Activated CD4-positive, alpha-beta memory T cell treated with anti-CD3 and anti-CD28 coated beads for 36 hours (primary cell): Measurements from ENCODE around the gene TMEM204. TPM values are rescaled to one million over a fixed set of nuclear protein-coding genes. Genes with fewer than 3 reads are reported as not detected.
A peak's percentile ranks its signal among the peaks of the same experiment; 100 is the strongest.

Source experiments
- CTCF ChIA-PET: fragments of 350-600 bp; sonication (Branson Sonifier 250); formaldehyde crosslinking; loops from one replicate; lab custom pipeline; 2021; ENCODE audit warnings: antibody characterized with exemption, inconsistent platforms; lab: Charles Lee
- POLR2A ChIA-PET: fragments of 350-600 bp; sonication (Branson Sonifier 250); formaldehyde crosslinking; loops from one replicate; lab custom pipeline; 2021; ENCODE audit warnings: antibody characterized with exemption; lab: Charles Lee
- DNase-seq: peaks from one replicate; pipeline ENCODE4 v3.0.0-alpha.2; 2020
- H3K27ac Mint-ChIP-seq: one replicate; pipeline ENCODE4 v1.8.0; 2021; ENCODE audit warnings: mixed read lengths
- H3K27me3 Mint-ChIP-seq: one replicate; pipeline ENCODE4 v1.8.0; 2021; ENCODE audit warnings: mixed read lengths
- H3K36me3 Mint-ChIP-seq: one replicate; pipeline ENCODE4 v1.8.0; 2021; ENCODE audit warnings: mixed read lengths
- H3K4me1 Mint-ChIP-seq: one replicate; pipeline ENCODE4 v1.8.0; 2021; ENCODE audit warnings: low read depth, mixed read lengths
- H3K4me3 Mint-ChIP-seq: one replicate; pipeline ENCODE4 v1.8.0; 2021; ENCODE audit warnings: mild to moderate bottlenecking, mixed read lengths
- H3K9me3 Mint-ChIP-seq: one replicate; pipeline ENCODE4 v1.8.0; 2021; ENCODE audit warnings: mixed read lengths
- intact Hi-C: fragments of 100-400 bp; cut with micrococcal nuclease; formaldehyde crosslinking; loops from one replicate; pipeline ENCODE4 v1.15.1; 2023
- total RNA-seq, 2 experiments: library from RNA; stranded (reverse); gene quantifications; one replicate each; pipeline ENCODE4 v1.2.3, GENCODE V29; 2021

TMEM204 gene
- 10 to 100 TPM; 14.8 to 15.5 TPM for total RNA-seq

- POLR2A ChIA-PET: interaction anchor here (0.6 to 1.0 kb wide), 3 partner anchors 10 to 145 kb away, joined by 3 read pairs; partner anchors contain the start of genes IFT140 and JPT2
- H3K4me3 Mint-ChIP-seq: peak within 1 kb of the TSS; percentile 99
- intact Hi-C loops: loop anchor here (5.0 kb wide), 1 partner anchor 41 kb away; the partner anchor contains the start of gene TELO2
These were observed at the start of gene TMEM204 for GRCh38 chr16:1533443-1533951. TSS of gene TMEM204 (plus strand) at chr16:1533666. CDS start at chr16:1534276, 610 bp downstream.

GRCh38 chr16:1485847-1486496, 47.5 kb upstream of the TMEM204 start:
- DNase-seq: no peak
- ChIA-PET CTCF (no interaction called here), POLR2A (no interaction called here)
- Mint-ChIP-seq H3K9me3 (no peaks in the 10 kb centered on the region), H3K27ac (no peak overlapping the region), H3K36me3 (no peaks in the 10 kb centered on the region), H3K4me1 (no peaks in the 10 kb centered on the region), H3K27me3 (no peaks in the 10 kb centered on the region), H3K4me3 (no peak overlapping the region)
- intact Hi-C loops: no loop called here

More at GRCh38 chr16:1533443-1533951, at the start of gene TMEM204:
- peak; percentile 66 for DNase-seq
- Mint-ChIP-seq H3K4me1 (peaks cover 35% of the 10 kb centered on the region), H3K36me3 (peaks cover 36% of the 10 kb centered on the region), H3K27ac (peak within 1 kb of the TSS; percentile 97), H3K9me3 (no peaks in the 10 kb centered on the region), H3K27me3 (no peaks in the 10 kb centered on the region)
- CTCF ChIA-PET: interaction anchor here (1.0 to 1.4 kb wide), 2 partner anchors 40 to 105 kb away, joined by 3 read pairs; partner anchors contain the start of gene TELO2

- intact Hi-C loops: no loop called here
- H3K36me3 Mint-ChIP-seq: no peaks in the 10 kb centered on the region
- no peaks in the 10 kb centered on the region for H3K4me1 Mint-ChIP-seq
- no peaks in the 10 kb centered on the region for H3K27me3 Mint-ChIP-seq
- H3K9me3 Mint-ChIP-seq: no peaks in the 10 kb centered on the region
- H3K27ac Mint-ChIP-seq: no peak overlapping the region
- no peak for DNase-seq
- no peak overlapping the region for H3K4me3 Mint-ChIP-seq
- CTCF ChIA-PET: no interaction called here
- POLR2A ChIA-PET: no interaction called here
These were observed 46.7 kb upstream of the TMEM204 start for GRCh38 chr16:1486551-1487390.

- H3K9me3 Mint-ChIP-seq: no peaks in the 10 kb centered on the region
These were observed 45.9 kb upstream of the TMEM204 start for GRCh38 chr16:1487395-1488053.

GRCh38 chr16:1488054-1488601, 45.3 kb upstream of the TMEM204 start:
- Mint-ChIP-seq H3K27me3 (no peaks in the 10 kb centered on the region), H3K4me3 (no peak overlapping the region), H3K36me3 (no peaks in the 10 kb centered on the region), H3K27ac (no peak overlapping the region), H3K9me3 (no peaks in the 10 kb centered on the region), H3K4me1 (peaks cover 8% of the 10 kb centered on the region)
- intact Hi-C loops: no loop called here
- no peak for DNase-seq
- CTCF ChIA-PET: no interaction called here
- POLR2A ChIA-PET: no interaction called here

More at GRCh38 chr16:1487395-1488053, 45.9 kb upstream of the TMEM204 start:
- Mint-ChIP-seq H3K27ac (no peak overlapping the region), H3K4me1 (peaks cover 3% of the 10 kb centered on the region), H3K4me3 (no peak overlapping the region), H3K36me3 (no peaks in the 10 kb centered on the region), H3K27me3 (no peaks in the 10 kb centered on the region)
- ChIA-PET POLR2A (no interaction called here), CTCF (no interaction called here)
- no peak for DNase-seq
- intact Hi-C loops: no loop called here

- intact Hi-C loops: no loop called here
- no peaks in the 10 kb centered on the region for H3K27me3 Mint-ChIP-seq
- CTCF ChIA-PET: no interaction called here
- H3K36me3 Mint-ChIP-seq: no peaks in the 10 kb centered on the region
- no peaks in the 10 kb centered on the region for H3K9me3 Mint-ChIP-seq
- H3K4me3 Mint-ChIP-seq: no peak within 1 kb of the TSS
- DNase-seq: no peak
- POLR2A ChIA-PET: no interaction called here
- no peak within 1 kb of the TSS for H3K27ac Mint-ChIP-seq
- H3K4me1 Mint-ChIP-seq: peaks cover 8% of the 10 kb centered on the region
These were observed 44.8 kb upstream of the TMEM204 start, which contains the start of gene PTX4 for GRCh38 chr16:1488619-1489018. TSS of gene PTX4 (minus strand) at chr16:1488944. CDS start at chr16:1488909, 35 bp downstream.

GRCh38 chr16:1489077-1489476, 44.4 kb upstream of the TMEM204 start:
- ChIA-PET POLR2A (no interaction called here), CTCF (no interaction called here)
- intact Hi-C loops: no loop called here
- H3K36me3 Mint-ChIP-seq: no peaks in the 10 kb centered on the region
- H3K27me3 Mint-ChIP-seq: no peaks in the 10 kb centered on the region
- no peaks in the 10 kb centered on the region for H3K9me3 Mint-ChIP-seq
- H3K4me3 Mint-ChIP-seq: no peak overlapping the region
- no peak for DNase-seq
- H3K27ac Mint-ChIP-seq: no peak overlapping the region
- H3K4me1 Mint-ChIP-seq: peaks cover 10% of the 10 kb centered on the region

GRCh38 chr16:1491327-1491726, 42.1 kb upstream of the TMEM204 start:
- no peaks in the 10 kb centered on the region for H3K27me3 Mint-ChIP-seq
- intact Hi-C loops: loop anchor here (5.0 kb wide), 1 partner anchor 41 kb away; the partner anchor contains the start of gene TMEM204
- ChIA-PET CTCF (no interaction called here), POLR2A (interaction anchor here (1.1 kb wide), 1 partner anchor 16 kb away, joined by 3 read pairs; no protein-coding TSS in a partner anchor)
- H3K9me3 Mint-ChIP-seq: no peaks in the 10 kb centered on the region
- peaks cover 15% of the 10 kb centered on the region for H3K4me1 Mint-ChIP-seq
- no peak overlapping the region for H3K27ac Mint-ChIP-seq
- no peak overlapping the region for H3K4me3 Mint-ChIP-seq
- H3K36me3 Mint-ChIP-seq: peaks cover 11% of the 10 kb centered on the region
- no peak for DNase-seq

GRCh38 chr16:1492082-1492922, 41.2 kb upstream of the TMEM204 start:
- peaks cover 18% of the 10 kb centered on the region for H3K36me3 Mint-ChIP-seq
- peaks cover 15% of the 10 kb centered on the region for H3K4me1 Mint-ChIP-seq
- ChIA-PET CTCF (no interaction called here), POLR2A (interaction anchor here (0.8 to 2.6 kb wide), 5 partner anchors 17 to 214 kb away, joined by 3 to 14 read pairs (median 3); partner anchors contain the start of genes MAPK8IP3 and UQCC4)
- no peaks in the 10 kb centered on the region for H3K27me3 Mint-ChIP-seq
- peak overlapping the region; percentile 93 for H3K27ac Mint-ChIP-seq
- intact Hi-C loops: loop anchor here (5.0 kb wide), 1 partner anchor 40 kb away; the partner anchor contains the start of gene TMEM204
- H3K9me3 Mint-ChIP-seq: no peaks in the 10 kb centered on the region
- DNase-seq: no peak
- H3K4me3 Mint-ChIP-seq: peak overlapping the region; percentile 87

- H3K9me3 Mint-ChIP-seq: no peaks in the 10 kb centered on the region
- peak; percentile 90 for DNase-seq
- H3K27ac Mint-ChIP-seq: peak within 1 kb of the TSS; percentile 93
- peaks cover 21% of the 10 kb centered on the region for H3K36me3 Mint-ChIP-seq
- CTCF ChIA-PET: interaction anchor here (0.7 to 1.8 kb wide), 2 partner anchors 40 to 130 kb away, joined by 3 to 6 read pairs; partner anchors contain the start of gene TMEM204
- peak within 1 kb of the TSS; percentile 87 for H3K4me3 Mint-ChIP-seq
- no peaks in the 10 kb centered on the region for H3K27me3 Mint-ChIP-seq
- peaks cover 15% of the 10 kb centered on the region for H3K4me1 Mint-ChIP-seq
- intact Hi-C loops: loop anchor here (1.0 to 5.0 kb wide), 2 partner anchors 39 to 73 kb away; partner anchors contain the start of genes TMEM204 and UQCC4
- POLR2A ChIA-PET: interaction anchor here (0.6 to 2.6 kb wide), 5 partner anchors 43 to 214 kb away, joined by 3 to 14 read pairs (median 3); partner anchors contain the start of genes MAPK8IP3 and UQCC4
These were observed 40.3 kb upstream of the TMEM204 start, which contains the start of gene TELO2 for GRCh38 chr16:1492923-1493745. TSS of gene TELO2 (plus strand) at chr16:1493360. CDS start at chr16:1494282, 922 bp downstream.
